Activated CD8-positive, alpha-beta T cell treated with anti-CD3 and anti-CD28 coated beads, Interleukin-2, amount 10 ng/mL, durations not matched to agents 7 days and 5 days (primary cell): ENCODE results near the gene NEFH. TPM values are rescaled to one million over a fixed set of nuclear protein-coding genes. Genes with fewer than 3 reads are reported as not detected.

Source experiments
- ATAC-seq: fragments of 150-1000 bp; cut with Tn5 transposase; one replicate; pipeline ENCODE4 v1.10.0; 2021; ENCODE audit warnings: moderate library complexity
- CTCF ChIA-PET: fragments of 350-600 bp; sonication (Branson Sonifier 250); formaldehyde crosslinking; loops from one replicate; lab custom pipeline; 2021; ENCODE audit warnings: antibody characterized with exemption; lab: Charles Lee
- POLR2A ChIA-PET: fragments of 350-600 bp; sonication (Branson Sonifier 250); formaldehyde crosslinking; loops from one replicate; lab custom pipeline; 2021; ENCODE audit warnings: antibody characterized with exemption; lab: Charles Lee
- DNase-seq: peaks from one replicate; pipeline ENCODE4 v3.0.0-alpha.2; 2020
- H3K27ac Mint-ChIP-seq: one replicate; pipeline ENCODE4 v1.8.0; 2021; ENCODE audit warnings: mild to moderate bottlenecking, mixed read lengths
- H3K27me3 Mint-ChIP-seq: one replicate; pipeline ENCODE4 v1.8.0; 2021; ENCODE audit warnings: low read depth, mixed read lengths
- H3K36me3 Mint-ChIP-seq: one replicate; pipeline ENCODE4 v1.8.0; 2021; ENCODE audit warnings: low read depth, mixed read lengths
- H3K4me1 Mint-ChIP-seq: one replicate; pipeline ENCODE4 v1.8.0; 2021; ENCODE audit warnings: low read depth, mixed read lengths
- H3K4me3 Mint-ChIP-seq: one replicate; pipeline ENCODE4 v1.8.0; 2021; ENCODE audit warnings: mild to moderate bottlenecking, mixed read lengths
- H3K9me3 Mint-ChIP-seq: one replicate; pipeline ENCODE4 v1.8.0; 2022; ENCODE audit warnings: mixed read lengths; ENCODE audit not compliant: insufficient read depth
- total RNA-seq, 2 experiments: library from RNA; stranded (reverse); gene quantifications; one replicate each; pipeline ENCODE4 v1.2.3, GENCODE V29; 2021

The NEFH gene
- total RNA-seq, 2 experiments from 2014 or later, result 4.2 to 4.7 TPM

DNA sequence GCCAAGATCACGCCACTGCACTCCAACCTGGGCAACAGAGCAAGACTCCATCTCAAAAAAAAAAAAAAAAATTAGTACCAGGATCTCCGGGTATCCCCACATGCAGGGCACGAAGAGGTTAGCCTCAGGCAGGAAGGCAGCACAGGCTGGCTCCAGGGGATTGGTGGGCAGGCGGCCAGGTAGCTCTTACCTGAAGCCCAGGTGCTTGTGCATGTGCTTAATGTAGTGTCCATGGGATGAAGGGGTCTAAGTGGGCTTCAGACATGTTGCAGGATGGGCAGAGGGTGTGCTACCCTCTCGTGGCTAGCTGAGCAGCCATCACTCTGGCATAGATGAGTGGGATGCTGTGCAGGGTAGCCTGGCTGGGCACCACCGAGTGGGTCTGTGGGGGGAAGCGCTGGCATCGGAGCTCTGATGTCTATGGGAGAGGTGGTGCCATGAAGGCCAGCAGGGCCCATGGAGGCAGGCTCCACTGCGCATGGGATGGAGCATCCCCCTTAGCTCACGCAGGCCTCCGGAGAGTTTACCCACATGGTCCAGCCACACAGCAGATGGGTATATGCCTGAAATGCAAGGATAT lies 30.6 kb upstream of the NEFH start:
- CTCF ChIA-PET, result no interaction called here

DNA sequence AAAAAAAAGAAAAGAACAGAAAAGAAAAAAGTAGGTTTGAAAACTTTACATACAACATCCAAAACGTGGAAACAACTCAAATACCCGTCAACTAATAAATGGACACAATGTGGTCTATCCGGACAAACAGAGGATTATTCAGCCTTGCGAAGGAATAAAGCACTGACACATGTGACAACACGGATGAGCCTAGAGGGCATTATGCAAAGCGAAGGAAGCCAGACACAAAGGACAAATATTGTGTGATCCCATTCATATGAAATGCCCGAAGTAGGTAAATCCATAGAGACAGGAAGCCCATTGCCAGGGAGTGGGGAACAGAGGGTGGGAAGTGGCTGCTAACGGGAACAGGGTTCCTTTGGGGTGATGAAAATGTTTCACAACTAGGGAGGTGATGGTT lies 29.8 kb upstream of the NEFH start:
- ChIA-PET POLR2A (no interaction called here), CTCF (no interaction called here)
- no peak for DNase-seq
- ATAC-seq, result no peak
- no peak overlapping the region for H3K27ac Mint-ChIP-seq
- no peaks in the 10 kb centered on the region for H3K9me3 Mint-ChIP-seq
- H3K36me3 Mint-ChIP-seq, result no peaks in the 10 kb centered on the region
- no peak overlapping the region for H3K4me3 Mint-ChIP-seq
- no peaks in the 10 kb centered on the region for H3K27me3 Mint-ChIP-seq
- H3K4me1 Mint-ChIP-seq, result no peaks in the 10 kb centered on the region

More for the DNA sequence above, 30.6 kb upstream of the NEFH start:
- Mint-ChIP-seq H3K36me3 (no peaks in the 10 kb centered on the region), H3K4me3 (no peak overlapping the region), H3K27me3 (no peaks in the 10 kb centered on the region), H3K9me3 (no peaks in the 10 kb centered on the region), H3K27ac (no peak overlapping the region), H3K4me1 (no peaks in the 10 kb centered on the region)
- ATAC-seq (no peak), DNase-seq (no peak)
- POLR2A ChIA-PET, result no interaction called here

GRCh38 chr22:29451863-29452262 lies 28.2 kb upstream of the NEFH start:
- DNase-seq (no peak), ATAC-seq (no peak)
- Mint-ChIP-seq H3K27me3 (no peaks in the 10 kb centered on the region), H3K4me3 (no peak overlapping the region), H3K4me1 (no peaks in the 10 kb centered on the region), H3K36me3 (no peaks in the 10 kb centered on the region), H3K27ac (no peak overlapping the region), H3K9me3 (no peaks in the 10 kb centered on the region)
- ChIA-PET CTCF (no interaction called here), POLR2A (no interaction called here)

- ATAC-seq, result no peak
- H3K9me3 Mint-ChIP-seq, result no peaks in the 10 kb centered on the region
- no peak overlapping the region for H3K4me3 Mint-ChIP-seq
- no peaks in the 10 kb centered on the region for H3K36me3 Mint-ChIP-seq
- DNase-seq, result no peak
- no peaks in the 10 kb centered on the region for H3K4me1 Mint-ChIP-seq
- POLR2A ChIA-PET, result no interaction called here
- CTCF ChIA-PET, result interaction anchor here (1.2 kb wide), 1 partner anchor 17 kb away, joined by 4 read pairs; no protein-coding TSS in a partner anchor
- no peaks in the 10 kb centered on the region for H3K27me3 Mint-ChIP-seq
- no peak overlapping the region for H3K27ac Mint-ChIP-seq
These were observed 25.7 kb upstream of the NEFH start for GRCh38 chr22:29454276-29454675.

DNA sequence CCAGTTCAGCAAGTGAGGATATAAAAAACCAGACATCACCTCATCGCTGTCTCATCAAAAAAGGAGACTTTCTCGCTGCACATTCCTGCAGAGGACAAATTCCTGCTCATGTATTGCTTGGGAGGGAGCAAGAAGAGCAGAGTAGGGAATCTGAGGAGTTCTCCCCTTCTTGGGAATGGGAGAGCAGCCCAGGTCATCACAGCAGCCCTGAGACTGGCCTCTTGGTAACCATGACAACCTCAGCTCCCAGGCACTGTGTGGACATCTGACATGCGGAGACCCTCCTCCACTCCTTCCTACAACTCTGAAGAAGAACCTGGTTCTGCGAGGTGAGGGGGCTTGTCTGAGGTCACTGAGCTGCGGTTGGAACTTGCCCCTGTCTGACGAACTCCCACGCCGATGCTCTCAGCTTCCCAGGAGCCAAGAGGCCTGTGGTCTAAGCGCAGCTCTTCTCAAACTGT lies 23.8 kb upstream of the NEFH start:
- DNase-seq, result no peak
- H3K9me3 Mint-ChIP-seq, result no peaks in the 10 kb centered on the region
- POLR2A ChIA-PET, result interaction anchor here (0.6 kb wide), 1 partner anchor 220 kb away, joined by 3 read pairs; no protein-coding TSS in a partner anchor
- H3K27ac Mint-ChIP-seq, result no peak overlapping the region
- no peak for ATAC-seq
- H3K36me3 Mint-ChIP-seq, result no peaks in the 10 kb centered on the region
- CTCF ChIA-PET, result interaction anchor here (0.9 kb wide), 1 partner anchor 8 kb away, joined by 3 read pairs; no protein-coding TSS in a partner anchor
- no peaks in the 10 kb centered on the region for H3K27me3 Mint-ChIP-seq
- no peaks in the 10 kb centered on the region for H3K4me1 Mint-ChIP-seq
- no peak overlapping the region for H3K4me3 Mint-ChIP-seq

- Mint-ChIP-seq H3K9me3 (no peaks in the 10 kb centered on the region), H3K4me3 (no peak overlapping the region), H3K27me3 (no peaks in the 10 kb centered on the region), H3K36me3 (no peaks in the 10 kb centered on the region), H3K27ac (no peak overlapping the region), H3K4me1 (no peaks in the 10 kb centered on the region)
- ChIA-PET POLR2A (interaction anchor here (0.6 kb wide), 1 partner anchor 14 kb away, joined by 3 read pairs; no protein-coding TSS in a partner anchor), CTCF (interaction anchor here (1.0 kb wide), 2 partner anchors 13 to 96 kb away, joined by 3 to 4 read pairs; partner anchors contain the start of gene THOC5)
- peak; percentile 28 for DNase-seq
- ATAC-seq, result peak; percentile 30
These were observed 22.3 kb upstream of the NEFH start for GRCh38 chr22:29457730-29458129.

- ChIA-PET POLR2A (no interaction called here), CTCF (no interaction called here)
- H3K4me1 Mint-ChIP-seq, result no peaks in the 10 kb centered on the region
- no peak overlapping the region for H3K4me3 Mint-ChIP-seq
- DNase-seq (no peak), ATAC-seq (no peak)
- H3K36me3 Mint-ChIP-seq, result no peaks in the 10 kb centered on the region
- H3K9me3 Mint-ChIP-seq, result no peaks in the 10 kb centered on the region
- no peaks in the 10 kb centered on the region for H3K27me3 Mint-ChIP-seq
- H3K27ac Mint-ChIP-seq, result no peak overlapping the region
These were observed 21.5 kb upstream of the NEFH start for GRCh38 chr22:29458551-29458950.

GRCh38 chr22:29459773-29460172 lies 20.2 kb upstream of the NEFH start:
- Mint-ChIP-seq H3K4me1 (no peaks in the 10 kb centered on the region), H3K36me3 (no peaks in the 10 kb centered on the region), H3K27me3 (no peaks in the 10 kb centered on the region), H3K27ac (no peak overlapping the region), H3K4me3 (no peak overlapping the region), H3K9me3 (no peaks in the 10 kb centered on the region)
- ATAC-seq, result no peak
- no peak for DNase-seq
- ChIA-PET POLR2A (interaction anchor here (0.6 kb wide), 1 partner anchor 17 kb away, joined by 3 read pairs; no protein-coding TSS in a partner anchor), CTCF (no interaction called here)

- Mint-ChIP-seq H3K27me3 (no peaks in the 10 kb centered on the region), H3K9me3 (no peaks in the 10 kb centered on the region), H3K4me3 (no peak overlapping the region), H3K36me3 (no peaks in the 10 kb centered on the region), H3K27ac (no peak overlapping the region), H3K4me1 (no peaks in the 10 kb centered on the region)
- DNase-seq (no peak), ATAC-seq (no peak)
- ChIA-PET CTCF (no interaction called here), POLR2A (no interaction called here)
These were observed 18.8 kb upstream of the NEFH start for GRCh38 chr22:29461263-29461662.

- no peaks in the 10 kb centered on the region for H3K36me3 Mint-ChIP-seq
- DNase-seq (no peak), ATAC-seq (no peak)
- H3K9me3 Mint-ChIP-seq, result no peaks in the 10 kb centered on the region
- H3K27ac Mint-ChIP-seq, result no peak overlapping the region
- ChIA-PET POLR2A (no interaction called here), CTCF (no interaction called here)
- peaks cover 6% of the 10 kb centered on the region for H3K27me3 Mint-ChIP-seq
- no peak overlapping the region for H3K4me3 Mint-ChIP-seq
- H3K4me1 Mint-ChIP-seq, result no peaks in the 10 kb centered on the region
These were observed 16.4 kb upstream of the NEFH start for GRCh38 chr22:29463629-29464028.

- no peak for ATAC-seq
- ChIA-PET CTCF (no interaction called here), POLR2A (no interaction called here)
- Mint-ChIP-seq H3K4me3 (no peak overlapping the region), H3K27me3 (peaks cover 9% of the 10 kb centered on the region), H3K9me3 (no peaks in the 10 kb centered on the region), H3K27ac (no peak overlapping the region), H3K4me1 (no peaks in the 10 kb centered on the region), H3K36me3 (no peaks in the 10 kb centered on the region)
- no peak for DNase-seq
These were observed 15.4 kb upstream of the NEFH start for GRCh38 chr22:29464581-29464980.

DNA sequence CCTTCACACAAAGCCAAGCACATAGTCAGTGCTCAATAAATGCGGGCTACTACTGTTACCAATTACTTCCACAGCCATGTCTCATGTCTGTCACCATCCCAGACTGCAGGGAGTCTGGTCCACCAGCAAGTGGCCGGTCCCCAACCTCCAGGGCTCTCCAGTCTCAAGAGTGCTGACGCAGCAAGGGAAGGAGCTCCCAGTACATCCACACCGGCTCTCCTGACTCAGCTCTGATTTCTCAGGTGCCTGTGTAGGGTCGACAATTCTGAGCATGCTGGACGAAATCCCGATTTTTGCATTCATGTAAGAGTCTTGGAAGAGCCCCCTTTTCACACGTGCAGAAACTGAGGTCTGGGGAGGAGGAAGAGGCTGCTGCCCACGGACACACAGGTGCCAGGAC lies 10.3 kb upstream of the NEFH start:
- no peak for ATAC-seq
- POLR2A ChIA-PET, result no interaction called here
- H3K4me3 Mint-ChIP-seq, result peak overlapping the region; percentile 59
- H3K27ac Mint-ChIP-seq, result no peak overlapping the region
- H3K9me3 Mint-ChIP-seq, result no peaks in the 10 kb centered on the region
- peaks cover 6% of the 10 kb centered on the region for H3K4me1 Mint-ChIP-seq
- no peak for DNase-seq
- peaks cover 12% of the 10 kb centered on the region for H3K27me3 Mint-ChIP-seq
- CTCF ChIA-PET, result no interaction called here
- H3K36me3 Mint-ChIP-seq, result no peaks in the 10 kb centered on the region
